ELR (cell line): ENCODE measurements around the gene LPAR1.
A peak's percentile ranks its signal among the peaks of the same experiment; 100 is the strongest.

Experiments used
- DNase-seq: peaks from one replicate; pipeline ENCODE4 v3.0.0-alpha.2; 2015; ENCODE audit warnings: low read depth

The LPAR1 gene

DNA sequence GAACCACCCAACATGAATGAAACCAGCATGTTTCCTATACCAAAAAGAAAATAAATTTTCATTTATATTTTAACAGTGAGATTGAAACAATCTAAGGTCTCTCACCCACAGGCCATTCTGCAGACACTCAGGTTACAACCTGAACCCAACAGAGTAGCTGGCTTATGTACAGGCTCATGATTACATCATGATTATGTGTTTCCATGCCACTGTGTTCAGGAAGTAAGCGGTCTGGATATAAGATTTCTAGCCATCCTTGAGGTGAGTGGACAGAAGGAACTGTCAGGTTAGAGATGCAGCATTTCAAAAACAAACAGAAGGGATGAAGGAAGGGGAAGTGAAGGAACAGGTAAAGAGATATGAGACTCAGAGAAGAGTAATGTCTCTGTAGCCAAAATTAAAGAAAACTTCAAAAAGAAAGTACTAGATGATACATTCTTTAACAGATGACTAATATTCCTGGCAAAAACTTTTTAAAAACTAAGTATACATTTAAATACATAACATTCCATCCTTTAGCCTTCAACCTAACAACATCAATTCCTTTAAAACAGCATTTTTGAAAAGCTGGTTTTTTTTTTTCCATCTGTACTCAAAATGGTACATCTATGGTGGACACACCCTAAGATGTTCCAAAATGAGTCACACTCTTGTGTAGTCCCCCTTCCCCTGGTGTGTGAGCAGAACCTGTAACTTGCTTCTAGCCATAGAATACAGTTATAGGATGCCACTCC lies 119.8 kb downstream of the LPAR1 start:
- DNase-seq = peak; percentile 84

DNA sequence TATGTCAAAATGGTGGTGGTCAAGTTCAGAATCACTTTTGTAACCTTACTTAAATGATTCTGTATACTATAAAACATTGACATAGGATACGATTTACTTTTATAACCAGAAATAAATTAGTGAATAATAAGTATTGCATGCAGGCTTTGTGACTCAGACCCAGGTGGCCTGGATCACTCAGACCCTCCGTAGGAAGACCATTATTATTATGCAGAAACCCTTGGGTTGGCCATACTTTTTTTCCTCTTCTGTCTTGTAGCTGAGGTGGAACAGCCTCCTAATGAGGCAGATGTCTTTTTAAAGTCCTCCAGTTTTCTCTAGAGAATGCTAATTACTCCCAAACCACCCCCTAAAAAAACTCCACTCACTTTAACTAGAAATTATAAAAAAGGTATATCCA lies 121.9 kb downstream of the LPAR1 start:
- DNase-seq = peak; percentile 47

DNA sequence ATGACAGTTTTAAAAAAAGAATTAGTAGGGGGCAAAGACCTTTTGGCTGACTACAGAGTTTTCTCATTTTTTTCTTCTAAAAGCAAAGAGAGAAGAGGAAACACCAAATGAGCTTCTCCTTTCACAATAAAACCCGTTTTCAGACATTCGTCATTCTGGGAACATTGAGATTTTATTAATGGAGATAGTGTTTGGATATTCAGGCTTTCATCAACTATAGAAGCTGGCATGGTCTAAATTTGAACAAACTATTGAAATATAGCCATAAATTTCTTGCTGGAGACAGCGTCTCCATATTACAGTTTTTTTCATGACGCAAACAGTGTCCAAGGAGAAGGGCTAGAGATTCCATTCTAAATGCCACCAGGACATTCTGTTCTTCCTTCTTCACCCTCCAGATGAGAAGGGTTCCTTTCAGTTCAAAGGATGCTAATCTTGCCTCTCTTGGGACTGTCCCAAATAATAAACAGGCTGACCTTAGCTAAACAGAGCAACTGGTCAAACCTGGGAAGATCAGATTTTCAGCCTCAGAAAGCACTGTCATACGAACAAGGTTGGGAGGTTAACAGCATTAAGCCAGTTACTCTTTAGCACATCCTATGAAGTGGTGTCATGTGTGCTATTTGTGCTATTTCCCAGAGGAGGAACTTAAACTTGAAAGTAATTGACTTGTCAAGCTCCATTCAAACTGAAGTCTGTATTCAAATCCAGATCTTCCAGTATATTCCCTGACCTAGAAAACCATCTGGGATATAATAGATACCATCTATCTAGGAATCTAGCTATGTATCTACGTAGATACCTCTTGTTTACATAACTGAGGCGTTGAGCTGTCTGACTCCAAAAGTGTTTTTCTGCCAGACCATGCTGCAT lies 125.6 kb downstream of the LPAR1 start:
- peak; percentile 74 for DNase-seq

DNA sequence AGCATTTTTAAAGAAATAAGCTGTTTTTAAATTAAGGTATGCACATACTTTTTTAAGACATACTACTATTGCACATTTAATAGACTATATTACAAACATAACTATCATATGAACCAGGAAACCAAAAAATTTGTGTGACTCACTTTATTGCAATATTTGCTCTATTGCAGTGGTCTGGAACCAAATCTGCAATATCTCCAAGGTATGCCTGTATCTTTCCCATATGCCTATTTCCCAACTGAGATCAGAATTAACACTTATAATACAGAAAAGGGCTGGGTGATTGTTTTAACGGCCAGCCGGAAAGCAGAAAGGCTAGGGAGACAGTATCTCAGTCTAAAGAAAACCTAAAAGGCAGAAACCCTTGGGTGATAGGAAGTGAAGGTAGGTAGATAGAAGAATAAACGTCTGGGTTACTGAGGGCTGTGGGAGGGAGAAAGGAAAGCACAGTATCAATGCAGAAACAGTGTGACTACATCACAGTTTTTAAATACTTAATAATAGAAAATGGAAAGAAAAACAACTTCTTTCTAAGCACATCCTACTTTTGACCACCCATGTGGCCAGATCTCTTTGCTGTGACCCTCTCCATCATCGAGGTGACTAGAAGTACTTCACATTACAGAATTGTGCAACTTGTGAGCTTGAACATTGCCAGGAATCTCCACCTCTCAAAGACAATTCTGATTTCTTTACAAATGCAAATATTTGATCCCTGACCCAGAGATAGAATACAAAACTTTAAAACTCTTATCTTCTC lies 126.4 kb downstream of the LPAR1 start:
- peak; percentile 73 for DNase-seq

DNA sequence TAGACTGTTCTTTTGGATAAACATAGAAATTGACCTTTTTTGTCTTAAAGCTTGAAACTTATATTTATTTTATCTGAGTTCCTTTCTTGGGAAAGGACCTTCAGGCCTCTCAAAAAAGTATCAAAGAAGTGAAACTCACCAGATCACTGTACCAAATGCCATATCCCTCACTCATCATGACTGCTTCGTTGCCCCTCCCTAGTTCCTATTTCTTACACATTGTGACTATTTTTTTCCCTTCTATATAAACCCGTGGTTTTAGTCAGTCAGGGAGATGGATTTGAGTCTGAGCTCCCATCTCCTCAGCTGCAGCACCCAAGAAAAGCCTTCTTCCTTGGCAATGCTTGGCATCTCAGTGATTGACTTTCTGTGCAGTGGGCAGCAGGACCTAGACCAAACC lies 129.4 kb downstream of the LPAR1 start:
- DNase-seq = peak; percentile 39

DNA sequence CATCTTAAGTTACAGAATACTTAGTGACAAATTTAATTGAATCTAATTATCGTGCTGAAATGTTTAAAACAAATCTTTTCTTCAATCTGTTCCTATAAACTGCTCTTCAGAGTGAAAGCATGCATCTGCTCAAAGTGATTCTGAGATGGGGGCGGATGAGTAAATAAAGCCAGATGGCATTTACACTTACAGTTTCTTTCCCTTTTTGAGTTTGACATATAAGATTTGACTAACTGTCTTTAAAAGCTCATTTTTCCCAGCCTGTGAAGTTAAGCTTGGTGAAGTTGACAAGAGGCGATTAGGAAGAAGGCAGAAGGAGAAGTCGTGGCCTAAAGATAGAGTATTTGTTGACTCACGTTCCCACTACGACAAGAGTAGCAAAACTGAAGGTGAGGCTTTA lies 137.4 kb downstream of the LPAR1 start:
- no peak for DNase-seq

DNA sequence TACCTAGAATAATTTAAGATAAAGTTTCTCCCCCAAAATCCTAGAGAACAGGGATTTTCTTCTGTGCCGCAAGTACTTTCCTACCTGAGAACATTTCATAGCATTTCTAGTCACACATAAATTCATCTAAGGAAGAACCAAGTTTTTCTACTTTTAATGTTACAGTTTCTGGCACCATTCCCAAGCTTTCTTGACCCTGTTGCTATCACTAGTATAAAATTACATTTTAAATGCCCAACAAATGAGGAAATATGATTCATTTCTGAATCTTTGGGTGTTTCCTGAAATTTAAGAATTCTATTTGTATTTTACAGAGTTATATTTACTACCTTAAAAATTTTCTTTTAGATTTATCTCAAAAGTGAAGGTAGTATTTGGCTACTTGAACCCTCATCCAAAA lies 137.8 kb downstream of the LPAR1 start:
- no peak for DNase-seq

DNA sequence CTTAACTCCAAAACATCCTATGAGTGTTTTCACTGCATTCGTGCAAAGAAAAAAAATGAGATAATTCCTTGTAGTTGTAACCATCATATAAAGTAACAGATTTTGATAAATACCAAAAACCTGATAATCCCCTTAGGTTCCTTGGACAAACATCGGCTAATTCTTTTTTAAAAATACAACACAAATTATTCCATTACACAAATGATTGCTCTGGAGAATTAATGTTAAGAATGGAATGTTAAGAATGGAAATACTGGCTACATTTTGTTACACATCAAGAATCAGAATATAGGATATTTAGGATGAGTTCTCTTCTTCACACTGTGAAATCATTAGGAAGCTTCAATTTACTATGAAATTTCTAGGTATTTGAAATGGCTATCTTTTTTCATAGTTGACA lies 139.4 kb downstream of the LPAR1 start:
- no peak for DNase-seq

DNA sequence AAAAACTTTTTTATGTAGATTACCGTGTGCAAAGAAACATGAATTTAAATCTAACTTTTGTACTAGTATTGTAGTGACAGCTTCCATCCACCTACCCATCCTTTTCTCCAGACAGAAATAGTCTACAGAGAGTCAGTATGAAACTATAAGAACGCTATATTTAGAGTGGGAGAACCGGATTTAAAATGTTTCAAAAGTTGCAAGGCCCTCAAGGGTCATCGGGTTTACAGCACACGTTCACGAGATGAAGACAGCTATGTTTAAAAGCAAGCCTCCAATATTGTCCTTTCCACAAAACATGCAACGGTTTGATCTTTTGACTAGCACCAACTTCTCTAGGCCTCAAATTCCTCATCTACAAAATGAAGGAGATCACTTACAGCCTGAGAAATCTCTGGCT lies 139.9 kb downstream of the LPAR1 start:
- DNase-seq = no peak

DNA sequence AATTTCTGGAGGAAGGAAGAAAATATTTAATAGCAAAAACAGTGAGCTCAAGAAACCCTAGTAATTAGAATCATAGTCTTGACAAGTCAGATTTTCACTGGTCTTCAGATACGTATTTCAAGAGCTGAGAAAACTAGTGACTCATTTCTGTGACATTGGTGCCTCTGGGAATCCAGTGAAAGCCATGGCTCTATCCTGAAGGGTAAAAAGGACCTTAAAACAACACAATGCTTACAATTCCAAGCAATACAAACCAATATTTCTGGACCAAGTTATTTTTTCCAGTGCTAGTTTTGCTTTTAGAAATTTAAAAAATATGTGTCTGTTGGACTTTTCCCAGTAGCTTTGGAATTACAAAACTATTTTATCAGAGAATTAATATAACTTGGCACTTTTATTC lies 140.3 kb downstream of the LPAR1 start:
- peak; percentile 58 for DNase-seq

DNA sequence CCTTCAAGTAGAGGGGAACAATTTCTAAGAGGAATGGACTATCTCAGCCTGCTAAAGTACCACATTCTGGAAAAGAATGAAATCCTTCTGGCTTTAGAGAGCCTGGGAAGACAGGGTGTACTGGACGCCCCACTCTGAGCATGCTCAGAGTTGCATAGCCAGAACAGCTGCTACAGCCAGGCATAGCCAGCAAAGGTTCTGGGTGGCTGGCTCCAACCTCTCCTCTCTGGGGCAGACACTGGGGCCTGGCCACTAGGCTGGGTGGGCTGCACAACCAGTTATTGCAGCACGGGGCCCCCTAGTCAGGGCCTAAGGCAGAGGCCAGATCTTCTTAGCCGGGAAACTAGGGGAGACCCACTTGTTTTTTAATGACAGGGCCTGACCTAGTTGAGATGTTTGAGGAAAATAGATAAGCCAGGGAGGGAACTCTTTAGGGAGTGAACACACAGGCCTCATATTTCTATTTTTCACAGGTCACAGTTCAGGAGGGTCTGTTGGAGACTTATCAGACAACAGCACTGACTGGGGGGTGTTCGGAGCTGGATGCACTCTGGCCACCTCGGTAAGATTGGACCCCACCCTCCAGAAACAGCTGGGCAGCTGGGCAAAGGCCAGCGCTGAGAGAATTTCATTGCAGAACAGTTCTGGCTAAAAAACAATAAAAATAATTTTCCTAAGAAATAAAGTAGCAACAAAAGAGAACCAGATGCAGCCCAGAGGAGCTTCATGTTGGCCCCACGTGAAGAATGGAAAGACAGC lies 142.9 kb downstream of the LPAR1 start:
- no peak for DNase-seq

DNA sequence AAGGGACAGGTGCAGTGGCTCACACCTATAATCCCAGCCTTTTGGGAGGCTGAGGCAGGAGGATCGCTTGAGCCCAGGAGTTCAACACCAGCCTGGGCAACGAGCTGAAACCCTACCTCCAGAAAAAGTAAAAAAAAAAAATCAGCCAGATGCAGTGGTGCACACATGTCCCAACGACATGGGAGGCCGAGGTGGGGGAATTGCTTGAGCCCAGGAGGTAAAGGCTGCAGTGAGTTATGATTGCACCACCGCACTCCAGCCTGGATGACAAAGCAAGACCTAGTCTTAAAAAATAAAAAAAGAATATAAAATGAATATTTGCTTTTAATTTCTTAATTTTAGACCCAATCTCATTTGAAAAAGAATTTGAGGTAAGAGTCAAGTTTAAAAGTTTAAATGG lies 143.5 kb downstream of the LPAR1 start:
- DNase-seq = no peak

DNA sequence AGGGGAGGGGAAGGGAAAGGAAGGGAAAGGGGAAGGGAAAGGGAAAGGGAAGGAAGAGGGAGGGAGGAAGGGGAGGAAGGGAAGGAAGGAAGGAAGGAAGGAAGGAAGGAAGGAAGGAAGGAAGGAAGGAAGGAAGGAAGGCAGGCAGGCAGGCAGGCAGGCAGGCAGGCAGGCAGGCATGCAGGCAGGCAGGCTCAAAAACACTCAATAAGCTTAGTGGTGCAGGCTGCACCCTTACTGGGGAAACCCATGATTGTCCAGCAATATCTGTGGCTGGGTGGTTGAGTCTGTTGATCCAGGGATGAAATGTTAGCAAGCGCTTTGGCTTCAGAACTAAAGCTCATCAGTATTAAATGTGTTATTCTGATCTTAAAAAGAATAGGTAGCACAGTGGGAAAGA lies 145.6 kb downstream of the LPAR1 start:
- no peak for DNase-seq

DNA sequence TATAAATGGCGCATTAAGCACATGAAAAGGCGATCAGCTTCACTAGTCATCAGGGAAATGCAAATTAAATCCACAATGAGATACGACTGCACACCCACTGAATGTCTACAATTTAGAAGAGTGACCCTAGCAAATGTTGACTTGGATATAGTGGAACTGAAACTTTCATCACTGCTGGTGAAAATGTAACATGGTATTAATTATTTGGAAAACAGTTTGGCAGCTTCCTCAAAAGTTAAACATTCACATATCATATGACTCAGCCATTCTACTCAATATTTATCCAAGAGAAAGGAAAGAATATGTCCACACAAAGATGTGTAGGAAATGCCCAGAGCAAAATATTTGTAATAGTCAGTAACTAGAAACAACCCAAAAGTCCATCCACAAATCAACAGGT lies 146.5 kb downstream of the LPAR1 start:
- DNase-seq = peak; percentile 43

DNA sequence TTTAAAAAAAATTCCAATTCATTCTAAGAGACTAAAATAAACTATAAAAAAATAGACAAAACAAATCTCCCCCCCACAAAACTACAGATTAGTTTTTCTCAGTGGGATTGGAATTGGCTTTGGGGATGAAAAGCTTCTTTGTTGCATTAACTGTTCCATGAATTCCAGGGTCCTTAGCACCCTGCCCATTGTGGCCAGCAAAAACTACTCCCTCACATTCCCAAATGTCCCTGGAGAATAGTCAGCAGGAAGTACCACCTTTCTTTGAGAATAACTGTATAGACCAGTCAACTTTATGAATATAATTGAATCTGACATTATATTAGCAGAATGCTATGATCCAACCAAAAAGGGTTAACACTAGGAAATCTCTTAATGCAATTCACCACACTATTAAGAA lies 147.9 kb downstream of the LPAR1 start:
- DNase-seq = peak; percentile 14

DNA sequence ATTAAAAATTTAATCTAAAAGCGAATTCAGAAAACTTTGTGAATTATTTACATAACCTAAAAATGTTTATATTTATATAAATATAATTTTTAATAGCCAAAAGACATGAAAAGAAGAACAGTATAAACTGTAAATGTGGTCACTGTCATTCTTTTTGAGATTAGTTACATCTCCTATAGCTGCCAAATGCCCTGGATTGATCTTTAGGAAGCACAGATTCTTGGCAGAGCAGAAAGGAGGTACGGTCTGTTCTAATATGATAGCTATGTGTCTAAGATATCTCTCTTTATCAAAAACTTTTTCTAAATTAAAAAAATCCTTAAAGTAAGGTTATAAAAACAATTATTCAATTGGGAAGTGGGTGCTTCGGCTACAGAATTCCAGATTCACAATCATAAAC lies 151.0 kb downstream of the LPAR1 start:
- no peak for DNase-seq

DNA sequence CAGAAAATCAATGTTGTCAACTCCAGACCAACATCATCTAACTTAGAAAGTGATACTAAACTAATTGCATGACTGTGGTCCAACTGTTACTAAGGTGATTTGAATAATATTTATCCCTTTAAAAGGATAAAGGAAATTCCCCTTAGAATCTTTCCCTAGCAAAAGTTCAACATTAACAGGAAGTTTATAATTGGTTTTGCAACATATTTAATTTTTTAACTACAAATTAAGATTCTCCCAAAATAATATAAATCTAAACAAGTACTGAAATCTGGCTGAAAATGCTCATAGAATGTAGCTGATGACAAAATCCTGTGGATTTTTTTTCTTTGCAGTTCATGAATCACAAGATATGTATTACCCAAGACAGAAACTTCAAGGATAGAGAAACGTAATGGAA lies 151.4 kb downstream of the LPAR1 start:
- DNase-seq = peak; percentile 49

DNA sequence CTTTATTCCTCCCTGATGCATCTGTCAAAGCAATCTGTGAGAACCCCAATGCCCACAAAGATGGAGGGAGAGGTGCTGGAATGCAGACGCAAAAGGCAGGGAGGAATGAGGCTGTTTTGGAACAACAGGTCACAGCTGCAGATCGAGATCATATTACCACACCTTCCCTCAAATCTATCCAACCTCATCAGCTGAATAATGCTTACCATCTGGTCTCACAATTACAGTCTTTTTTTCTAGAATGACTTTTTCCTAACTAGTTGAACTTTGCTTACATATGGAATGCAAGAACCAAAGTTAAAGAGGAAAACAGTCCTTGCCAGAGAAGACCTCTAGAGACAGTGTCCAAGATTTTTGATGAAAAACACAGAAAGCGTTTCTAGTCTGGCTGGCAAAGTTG lies 158.1 kb downstream of the LPAR1 start:
- no peak for DNase-seq

DNA sequence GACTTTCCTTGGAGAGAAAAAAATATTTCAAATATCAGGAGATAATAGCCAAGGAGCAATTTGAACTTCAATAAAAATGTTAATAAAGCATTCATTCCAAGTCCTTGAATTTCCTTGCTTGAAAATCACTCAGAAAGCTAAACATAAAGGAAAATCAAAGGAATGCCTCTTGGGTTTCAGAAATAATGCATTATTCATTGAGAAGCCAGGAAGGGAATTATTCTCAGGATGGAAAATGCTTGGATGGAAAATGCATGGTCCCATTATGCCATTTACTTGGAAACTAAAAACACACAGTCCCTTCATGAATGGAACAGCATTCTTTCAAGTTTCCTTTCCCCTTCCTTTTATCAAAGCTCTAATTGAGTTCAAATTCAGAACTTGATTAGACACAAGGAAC lies 160.9 kb downstream of the LPAR1 start:
- no peak for DNase-seq

DNA sequence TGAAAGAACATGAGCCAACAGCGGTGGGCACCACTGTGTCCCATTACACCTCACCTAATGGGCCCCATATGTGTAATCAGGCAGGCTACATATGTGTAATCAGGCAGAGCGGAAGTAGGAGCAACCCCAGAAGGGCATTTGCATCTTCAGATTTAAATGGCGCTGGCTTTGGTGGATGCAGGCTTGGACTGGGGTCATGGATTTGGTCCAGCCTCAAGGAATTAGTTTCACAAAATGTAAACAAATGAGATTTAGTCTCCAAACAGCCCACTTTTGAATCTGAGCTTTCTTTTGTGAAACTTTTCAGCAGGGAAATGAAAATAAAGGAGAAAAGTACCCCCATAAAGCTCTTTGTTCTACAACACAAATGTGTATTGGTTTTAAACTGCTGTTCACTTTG lies 161.3 kb downstream of the LPAR1 start:
- DNase-seq = no peak

DNA sequence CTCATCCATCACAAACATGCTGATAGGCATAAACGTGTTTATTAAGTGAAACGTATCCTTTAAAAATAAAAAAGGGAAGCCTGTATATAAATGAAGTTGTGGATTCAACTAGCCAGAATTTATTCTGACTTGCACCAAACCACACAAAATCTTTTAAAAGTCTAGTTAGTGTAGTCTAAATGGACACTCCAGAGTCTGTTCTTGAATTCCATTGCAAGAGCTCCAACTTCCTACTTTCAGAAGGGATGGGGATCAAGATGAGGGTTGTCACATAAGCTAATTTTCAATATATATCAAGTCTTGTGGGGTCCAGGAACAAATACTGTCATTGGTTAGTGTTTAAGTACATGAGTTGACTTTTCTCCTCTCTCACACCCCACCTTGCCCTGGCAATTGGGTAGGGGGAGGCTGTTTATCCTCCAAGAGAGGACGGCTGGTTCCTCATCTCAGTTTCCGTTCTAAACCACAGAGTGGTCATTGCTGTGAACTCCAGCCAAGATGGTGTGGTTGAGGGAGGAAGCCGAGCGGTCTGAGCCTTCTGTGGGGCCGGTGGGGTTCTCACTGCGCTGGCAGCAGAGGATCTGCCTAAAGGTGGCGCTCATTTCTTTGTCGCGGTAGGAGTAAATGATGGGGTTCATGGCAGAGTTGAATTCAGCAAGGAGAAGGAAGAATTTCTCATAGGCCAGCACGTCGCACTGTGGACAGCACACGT lies 163.2 kb downstream of the LPAR1 start:
- no peak for DNase-seq
